HG03521 (cell line): ENCODE measurements around the gene SFTPB.

ENCODE experiments used
- ATAC-seq: cut with Tn5 transposase; IDR thresholded peaks from one replicate; pipeline ENCODE4 v1.9.1; 2021; ENCODE audit warnings: mild to moderate bottlenecking, moderate library complexity; ENCODE audit not compliant: unreplicated experiment

SFTPB gene

DNA sequence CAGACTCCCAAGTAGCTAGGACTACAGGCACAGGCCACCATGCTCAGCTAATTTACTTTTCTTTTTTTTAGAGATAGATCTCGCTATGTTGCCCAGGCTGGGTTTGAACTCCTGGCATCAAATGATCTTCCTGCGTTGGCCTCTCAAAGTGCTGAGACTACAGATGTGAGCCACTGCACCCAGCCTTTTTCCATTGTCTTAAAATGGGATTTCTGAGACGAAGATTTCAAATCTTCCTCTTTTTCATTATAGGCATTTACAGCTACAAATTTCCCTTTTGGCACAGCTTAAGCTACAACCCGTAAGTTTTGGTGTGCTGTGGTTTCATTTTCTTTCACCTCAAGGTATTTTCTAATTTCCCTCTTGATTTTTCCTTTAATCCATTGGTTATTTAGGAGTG is 34.8 kb upstream of the SFTPB start:
- no peak for ATAC-seq

DNA sequence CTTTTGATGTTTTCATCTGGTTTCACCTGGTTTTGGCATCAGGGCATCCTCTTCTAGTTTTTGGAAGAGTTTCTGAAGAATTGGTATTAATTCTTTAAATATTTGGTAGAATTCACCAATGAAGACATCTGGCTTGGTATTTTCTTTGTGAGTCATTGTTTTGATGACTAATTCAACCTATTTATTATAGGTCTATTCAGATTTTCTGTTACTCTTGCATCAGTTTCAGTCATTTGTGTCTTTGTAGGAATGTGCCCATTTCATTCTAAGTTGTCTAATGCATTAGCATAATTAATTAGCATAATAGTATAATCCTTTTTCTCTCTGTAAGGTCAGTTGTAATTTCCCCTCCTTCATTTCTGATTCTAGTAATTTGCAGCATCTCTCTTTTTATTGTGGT is 34.2 kb upstream of the SFTPB start:
- ATAC-seq, result no peak

DNA sequence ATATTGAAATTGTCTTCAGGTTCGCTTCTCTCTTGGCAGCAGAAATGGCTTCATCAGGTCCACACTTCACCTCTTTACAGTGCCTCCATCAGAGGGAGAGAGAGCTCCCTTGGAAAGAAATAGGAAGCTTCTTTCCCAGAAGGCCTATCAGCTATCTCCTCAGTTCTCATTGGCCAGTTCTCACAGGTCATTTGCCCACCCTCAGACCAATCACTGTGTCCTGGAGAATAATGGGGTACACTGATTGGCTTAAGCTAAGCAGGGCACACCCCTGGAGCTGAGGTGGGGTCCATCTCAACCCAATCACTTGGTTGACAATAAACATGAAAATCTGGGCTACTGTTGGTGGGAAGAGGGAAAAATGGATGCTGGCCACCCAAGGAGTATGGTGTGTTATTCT is 31.3 kb upstream of the SFTPB start:
- no peak for ATAC-seq

DNA sequence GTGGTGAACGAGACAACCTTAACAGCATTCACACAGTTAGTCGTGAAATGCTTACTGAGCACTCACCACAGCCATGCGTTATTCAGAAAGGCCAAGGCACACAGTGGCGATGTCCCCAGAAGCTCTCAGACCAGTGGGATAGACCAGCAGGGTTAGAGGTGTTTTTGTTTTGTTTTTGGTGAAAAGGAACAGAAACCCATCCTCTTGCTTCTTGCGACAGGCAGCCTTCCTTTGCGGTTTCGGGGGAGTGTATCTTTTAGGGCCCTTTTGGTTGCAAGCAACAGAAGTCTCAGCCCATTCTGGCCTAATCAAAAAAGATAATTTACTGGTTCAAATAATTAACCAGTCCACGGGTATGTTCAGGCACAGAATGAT is 30.9 kb upstream of the SFTPB start:
- ATAC-seq, result no peak

DNA sequence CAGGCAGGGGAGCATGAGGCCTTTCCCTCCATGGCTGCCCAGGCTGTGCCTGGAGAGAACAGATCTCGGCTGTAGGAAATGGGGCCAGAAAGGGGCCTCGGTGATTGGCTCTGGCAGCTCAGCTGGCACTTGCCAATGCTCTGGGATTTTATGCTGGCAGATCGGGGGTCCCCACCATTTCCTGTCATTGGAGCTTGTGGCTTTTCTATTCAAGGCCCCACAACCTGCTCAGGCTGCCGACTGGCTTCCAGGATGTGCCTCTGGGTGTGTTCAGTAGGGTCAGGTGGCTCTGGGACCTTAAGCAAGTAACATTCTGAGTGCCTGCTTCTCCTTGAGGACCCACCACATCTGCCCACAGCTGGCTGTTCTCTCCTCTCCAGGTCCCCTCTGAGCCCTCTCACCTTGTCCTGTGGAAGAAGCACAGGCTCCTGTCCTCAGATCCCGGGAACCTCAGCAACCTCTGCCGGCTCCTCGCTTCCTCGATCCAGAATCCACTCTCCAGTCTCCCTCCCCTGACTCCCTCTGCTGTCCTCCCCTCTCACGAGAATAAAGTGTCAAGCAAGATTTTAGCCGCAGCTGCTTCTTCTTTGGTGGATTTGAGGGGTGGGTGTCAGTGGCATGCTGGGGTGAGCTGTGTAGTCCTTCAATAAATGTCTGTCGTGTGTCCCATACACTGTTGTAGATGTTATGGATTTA is 30.3 kb upstream of the SFTPB start:
- no peak for ATAC-seq

DNA sequence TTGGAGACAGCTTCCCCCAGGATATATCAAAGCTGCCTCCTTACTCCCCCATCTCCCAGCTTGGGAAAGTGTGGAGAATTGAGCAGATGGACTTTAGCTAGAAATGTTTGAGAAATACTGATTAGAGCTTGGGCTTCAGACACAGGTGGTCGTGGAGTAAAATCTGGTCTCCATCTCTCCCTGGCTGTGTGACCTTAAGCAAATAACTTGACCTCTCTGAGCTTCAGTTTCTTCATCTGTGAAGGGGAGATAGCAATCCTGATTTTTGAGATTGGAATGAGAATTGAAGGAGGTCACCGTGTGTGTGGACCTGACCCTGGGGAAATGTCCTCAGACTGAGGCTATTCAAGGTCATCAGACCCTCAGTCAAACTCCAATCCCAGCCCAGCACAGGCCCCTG is 29.7 kb upstream of the SFTPB start:
- ATAC-seq, result no peak

DNA sequence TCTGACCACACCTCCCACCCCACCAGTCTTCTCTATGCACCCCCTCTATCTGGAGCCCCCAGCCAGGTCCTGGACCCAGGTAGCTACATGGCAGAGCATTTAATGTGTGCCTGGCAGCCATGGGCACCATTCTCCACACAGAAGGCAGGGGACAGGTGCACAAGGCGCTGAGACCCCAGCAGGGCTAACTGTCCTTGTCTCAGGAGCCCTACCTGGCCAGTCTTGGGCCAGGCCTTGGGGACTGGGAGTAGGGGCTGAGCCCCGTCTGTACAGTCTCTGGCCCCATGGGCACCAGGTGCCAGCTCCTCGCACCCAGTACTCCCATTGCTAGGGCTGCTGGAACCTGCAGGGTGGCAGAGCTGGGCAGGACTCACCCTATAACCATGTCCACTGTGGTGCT is 29.1 kb upstream of the SFTPB start:
- ATAC-seq, result no peak

DNA sequence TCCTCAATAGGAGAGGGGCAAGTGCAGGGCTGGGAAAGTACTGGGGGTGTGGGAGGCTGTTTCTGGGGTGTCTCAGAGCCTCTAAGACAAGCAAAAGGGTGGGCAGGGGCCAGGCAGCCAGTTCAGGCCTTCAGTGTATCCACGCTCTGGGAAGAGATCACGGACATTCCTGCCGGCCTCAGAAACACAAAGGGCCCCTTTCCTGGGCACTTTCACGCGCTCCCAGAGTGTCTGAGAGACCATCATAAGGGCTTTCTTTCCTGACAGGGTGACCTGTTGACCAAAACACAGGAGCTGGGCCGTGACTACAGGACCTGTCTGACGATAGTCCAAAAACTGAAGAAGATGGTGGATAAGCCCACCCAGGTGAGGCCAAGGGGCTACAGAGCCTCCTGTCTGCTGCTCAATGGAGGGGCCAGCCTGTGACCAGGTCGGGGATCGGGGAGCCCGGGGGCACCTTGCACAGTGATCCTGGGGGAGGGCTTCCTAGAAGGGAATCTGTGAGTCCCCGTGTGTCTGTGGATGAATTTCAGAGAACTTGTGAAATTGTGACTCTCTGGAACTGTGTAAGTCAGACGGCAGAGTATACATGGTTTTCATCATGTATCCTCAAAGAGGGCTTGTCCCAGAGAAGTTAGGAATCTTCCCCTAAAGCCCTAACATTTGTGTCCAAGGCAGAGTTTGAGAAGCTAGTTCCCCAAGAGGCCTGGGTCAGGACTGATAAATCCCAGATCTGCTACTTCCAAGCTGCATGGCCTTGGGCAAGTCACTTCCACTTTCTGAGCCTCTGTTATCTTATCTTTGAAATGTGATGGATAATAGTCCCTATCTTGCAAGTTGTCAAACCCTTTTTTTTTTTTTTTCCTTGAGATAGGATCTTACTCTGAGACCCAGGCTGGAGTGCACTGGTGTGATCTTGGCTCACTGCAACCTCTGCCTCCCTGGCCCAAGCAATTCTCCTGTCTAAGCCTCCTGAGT is 28.0 kb upstream of the SFTPB start:
- ATAC-seq, result no peak

DNA sequence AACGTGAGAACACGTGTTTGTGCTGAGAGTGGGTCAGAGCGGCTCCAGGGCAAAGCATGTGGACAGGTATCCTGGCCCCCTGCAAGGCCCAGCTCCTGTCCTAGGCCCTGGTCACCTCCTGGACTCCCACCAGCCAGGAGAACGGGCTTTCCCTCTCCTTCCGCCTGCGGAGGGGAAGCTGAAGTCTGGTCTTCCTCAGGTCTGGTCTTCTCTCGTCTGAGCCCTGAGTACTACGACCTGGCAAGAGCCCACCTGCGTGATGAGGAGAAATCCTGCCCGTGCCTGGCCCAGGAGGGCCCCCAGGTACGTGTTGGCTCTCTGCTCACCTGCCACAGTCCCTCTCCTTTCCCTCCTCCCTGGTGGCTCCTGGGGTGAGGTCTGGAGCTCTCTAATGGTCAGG is 27.1 kb upstream of the SFTPB start:
- ATAC-seq, result no peak

DNA sequence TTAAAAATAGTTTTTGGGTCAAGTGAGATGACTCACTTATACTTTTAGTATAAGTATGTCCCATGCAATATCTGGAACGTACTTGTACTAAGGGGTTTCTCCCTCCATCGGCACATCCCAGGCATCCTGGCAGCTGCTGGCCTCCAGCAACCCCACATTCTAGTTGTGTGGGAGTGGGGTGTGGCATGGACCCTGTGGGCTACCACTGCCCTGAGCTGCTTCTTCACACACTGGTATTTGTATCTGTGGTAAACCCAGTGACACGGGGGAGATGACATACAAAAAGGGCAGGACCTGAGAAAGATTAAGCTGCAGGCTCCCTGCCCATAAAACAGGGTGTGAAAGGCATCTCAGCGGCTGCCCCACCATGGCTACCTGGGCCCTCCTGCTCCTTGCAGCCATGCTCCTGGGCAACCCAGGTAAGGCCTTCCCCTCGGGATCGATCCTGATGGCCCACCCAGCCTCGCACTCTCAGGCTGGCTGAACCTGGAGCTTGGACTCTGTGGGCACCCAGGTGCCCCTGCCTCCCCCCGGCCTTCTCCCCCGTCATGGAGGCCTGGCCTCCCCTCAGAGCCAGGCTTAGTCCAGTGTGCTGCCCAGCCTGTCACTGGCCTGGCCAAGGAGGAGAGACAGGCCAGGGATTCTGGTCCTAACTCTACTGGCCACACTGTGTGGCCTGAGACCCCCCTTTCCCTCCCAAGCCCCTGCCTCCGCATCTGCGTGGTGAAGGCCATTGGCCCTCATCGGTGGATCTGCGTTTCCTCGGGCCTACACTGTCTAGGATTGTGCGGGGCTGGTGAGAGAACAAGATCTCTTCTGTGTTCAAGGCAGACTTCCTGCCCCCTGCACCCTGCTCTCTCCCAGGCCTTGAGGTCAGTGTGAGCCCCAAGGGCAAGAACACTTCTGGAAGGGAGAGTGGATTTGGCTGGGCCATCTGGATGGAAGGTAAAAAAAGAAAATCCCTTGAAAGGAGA is 26.3 kb upstream of the SFTPB start, which contains the start of gene GNLY:
Gene GNLY, plus strand, starts transcription at position 307 of the 974 bp plus-strand sequence. Its CDS starts 61 bp downstream, at position 368.
- ATAC-seq, result no peak

DNA sequence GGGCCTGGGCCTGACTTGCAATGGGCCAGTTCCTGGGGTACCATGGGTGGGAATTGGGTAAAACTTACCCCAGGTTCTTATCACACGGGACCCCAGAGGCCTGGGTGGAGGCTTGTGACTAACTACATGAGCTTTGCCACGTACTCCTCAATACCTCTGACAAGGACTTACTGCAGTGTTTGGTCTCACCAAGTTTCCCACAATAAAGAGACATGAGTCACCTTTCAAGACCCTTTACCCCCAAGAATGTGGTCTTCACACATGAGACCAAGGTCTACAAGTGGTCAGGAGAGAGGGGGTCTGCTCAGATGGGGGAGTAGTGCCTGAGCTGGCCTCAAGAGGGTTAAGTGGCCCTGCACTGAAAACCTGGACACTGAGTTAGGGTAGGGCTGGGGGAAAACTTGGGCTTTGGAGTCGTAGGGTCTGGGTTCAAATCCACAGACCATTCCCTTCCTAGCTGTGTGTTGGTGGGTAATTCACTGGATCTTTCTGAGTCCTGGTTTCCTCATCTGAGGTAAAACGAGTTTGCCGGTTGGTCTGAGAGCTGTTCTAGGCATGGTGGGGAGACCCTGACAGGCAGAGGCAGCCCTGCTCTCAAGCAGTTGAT is 24.1 kb upstream of the SFTPB start:
- no peak for ATAC-seq

DNA sequence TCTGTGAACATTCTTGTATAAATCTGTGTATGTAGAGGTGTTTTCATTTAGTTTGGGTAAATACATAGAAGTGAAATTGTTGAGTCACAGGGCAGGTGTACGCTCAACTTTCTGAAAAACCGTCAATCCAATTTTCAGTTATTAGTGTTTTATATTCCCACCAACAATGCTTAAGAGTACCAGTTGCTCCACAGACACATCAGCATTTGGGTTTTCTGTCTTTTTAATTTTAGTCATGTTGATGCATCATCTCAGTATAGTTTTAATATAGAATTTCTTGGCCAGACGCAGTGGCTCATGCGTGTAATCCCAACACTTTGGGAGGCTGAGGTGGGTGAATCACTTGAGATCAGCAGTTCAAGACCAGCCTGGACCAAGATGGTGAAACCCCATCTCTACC is 22.9 kb upstream of the SFTPB start:
- no peak for ATAC-seq

DNA sequence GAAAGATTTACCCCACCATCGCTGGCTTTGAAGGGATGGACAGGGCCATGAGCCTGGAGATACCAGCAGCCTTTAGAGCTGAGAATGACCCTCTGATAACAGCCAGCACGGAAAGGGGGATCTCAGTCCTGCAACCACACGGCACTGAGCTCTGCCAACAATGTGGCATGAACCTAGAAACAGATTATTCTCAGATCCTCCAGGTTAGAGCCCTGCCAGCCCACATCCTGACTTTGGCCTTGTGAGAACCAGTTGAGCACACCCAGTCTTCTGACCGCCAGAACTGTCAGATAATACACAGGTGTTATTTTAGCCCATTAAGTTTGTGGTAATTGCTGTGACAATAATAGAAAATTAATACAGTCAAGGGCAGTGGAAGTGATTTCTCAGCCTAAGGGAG is 16.8 kb upstream of the SFTPB start:
- no peak for ATAC-seq

DNA sequence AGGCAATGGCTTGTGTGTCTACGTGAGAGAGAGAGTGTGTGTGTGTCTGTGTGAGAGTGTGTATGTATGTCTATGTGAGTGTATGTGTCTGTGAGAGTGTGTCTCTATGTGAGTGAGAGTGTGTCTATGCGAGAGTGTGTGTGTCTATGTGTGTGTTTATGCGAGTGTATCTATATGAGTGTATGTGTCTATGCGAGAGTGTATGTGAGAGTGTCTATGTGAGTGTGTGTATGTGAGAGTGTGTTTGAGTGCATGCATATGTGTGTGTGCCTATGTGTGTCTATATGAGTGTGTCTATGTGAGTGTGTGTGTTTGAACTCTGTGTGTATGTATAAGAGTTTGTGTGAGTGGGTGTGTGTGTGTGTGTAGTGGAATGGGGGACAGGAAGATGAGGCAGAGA is 16.4 kb upstream of the SFTPB start:
- no peak for ATAC-seq

DNA sequence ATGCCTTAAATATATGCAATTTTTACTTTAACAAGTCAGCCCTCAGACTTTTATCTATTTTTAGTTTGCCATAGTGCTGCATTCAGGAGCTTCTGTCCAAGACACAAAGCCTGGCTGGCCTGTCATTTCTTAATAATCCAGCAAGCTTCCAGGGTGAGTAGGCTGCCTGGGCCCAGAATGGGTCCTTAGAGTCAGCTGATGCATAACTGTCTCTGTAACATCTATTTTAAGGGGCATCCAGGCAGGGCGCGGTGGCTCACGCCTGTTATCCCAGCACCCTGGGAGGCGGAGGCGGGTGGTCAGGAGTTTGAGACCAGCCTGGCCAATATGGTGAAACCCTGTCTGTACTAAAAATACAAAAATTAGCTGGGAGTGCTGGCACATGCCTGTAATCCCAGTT is 14.4 kb upstream of the SFTPB start:
- ATAC-seq, result no peak

DNA sequence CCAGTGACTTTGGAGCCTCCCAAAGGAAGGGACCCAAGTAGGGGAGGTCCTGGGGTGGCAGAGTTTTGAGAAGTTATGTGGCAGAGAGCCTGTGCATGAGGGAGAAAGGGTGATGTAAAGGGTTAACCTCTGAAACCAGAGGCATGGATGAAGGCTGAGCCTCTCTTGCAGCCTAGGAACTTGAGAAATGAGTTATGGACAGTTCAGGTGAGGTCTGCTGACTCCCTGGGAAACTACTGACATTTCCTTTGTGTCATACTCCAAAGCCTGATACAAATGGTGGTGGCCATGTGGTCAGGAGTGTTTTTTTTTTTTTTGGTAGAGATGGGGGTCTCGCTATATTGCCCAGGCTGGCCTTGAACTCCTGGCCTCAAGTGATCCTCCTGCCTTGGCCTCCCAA is 13.8 kb upstream of the SFTPB start:
- no peak for ATAC-seq

DNA sequence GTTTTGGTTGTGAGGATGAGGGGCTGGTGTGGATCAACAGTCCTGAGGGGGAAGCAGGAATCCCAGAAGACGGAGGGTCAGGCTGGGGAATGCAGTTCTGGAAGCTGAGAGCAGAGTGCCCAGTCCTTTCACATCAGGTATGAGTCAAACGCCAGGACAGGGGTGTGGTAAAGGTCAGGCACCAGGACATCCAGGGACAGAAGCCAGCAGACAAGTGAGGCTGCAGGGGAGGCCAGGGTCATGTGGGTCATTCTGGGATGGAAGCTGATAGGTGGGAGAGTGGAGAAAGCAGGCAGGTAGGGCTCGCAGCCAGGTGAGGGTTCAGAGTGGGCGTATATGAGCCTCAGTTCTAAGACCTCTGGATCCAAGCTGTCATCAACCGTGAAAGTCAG is 13.4 kb upstream of the SFTPB start:
- no peak for ATAC-seq

DNA sequence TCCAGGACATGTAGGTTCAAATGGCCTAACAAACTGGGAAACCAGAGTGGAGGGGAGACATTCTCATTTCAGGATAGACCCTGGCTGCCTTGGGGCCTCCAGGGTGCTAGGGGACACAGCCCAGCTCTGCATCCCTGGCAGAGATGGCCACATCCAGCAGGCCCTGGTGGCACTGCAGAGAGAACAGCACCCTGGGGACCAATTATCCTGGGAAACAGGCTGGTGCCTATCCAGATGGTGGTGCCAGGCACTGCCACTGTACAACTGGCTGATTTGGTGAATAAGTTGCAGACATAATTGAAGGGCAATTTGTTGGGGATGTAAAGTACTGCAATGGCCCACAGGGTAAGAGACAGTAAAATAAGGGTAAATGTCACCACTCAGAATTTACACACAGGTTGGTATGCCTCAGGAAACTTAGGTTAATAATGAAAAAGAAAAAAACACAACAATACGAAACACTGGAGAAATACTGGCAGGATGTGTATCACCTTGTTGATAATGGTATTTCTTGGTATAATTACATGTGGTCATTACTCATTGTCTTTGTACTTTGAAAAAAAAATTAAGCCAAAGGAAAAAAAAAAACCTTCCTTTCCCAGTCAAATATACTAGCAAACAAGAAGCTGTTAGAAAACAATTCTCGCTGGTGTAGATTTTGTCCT is 12.8 kb upstream of the SFTPB start:
- ATAC-seq, result no peak

DNA sequence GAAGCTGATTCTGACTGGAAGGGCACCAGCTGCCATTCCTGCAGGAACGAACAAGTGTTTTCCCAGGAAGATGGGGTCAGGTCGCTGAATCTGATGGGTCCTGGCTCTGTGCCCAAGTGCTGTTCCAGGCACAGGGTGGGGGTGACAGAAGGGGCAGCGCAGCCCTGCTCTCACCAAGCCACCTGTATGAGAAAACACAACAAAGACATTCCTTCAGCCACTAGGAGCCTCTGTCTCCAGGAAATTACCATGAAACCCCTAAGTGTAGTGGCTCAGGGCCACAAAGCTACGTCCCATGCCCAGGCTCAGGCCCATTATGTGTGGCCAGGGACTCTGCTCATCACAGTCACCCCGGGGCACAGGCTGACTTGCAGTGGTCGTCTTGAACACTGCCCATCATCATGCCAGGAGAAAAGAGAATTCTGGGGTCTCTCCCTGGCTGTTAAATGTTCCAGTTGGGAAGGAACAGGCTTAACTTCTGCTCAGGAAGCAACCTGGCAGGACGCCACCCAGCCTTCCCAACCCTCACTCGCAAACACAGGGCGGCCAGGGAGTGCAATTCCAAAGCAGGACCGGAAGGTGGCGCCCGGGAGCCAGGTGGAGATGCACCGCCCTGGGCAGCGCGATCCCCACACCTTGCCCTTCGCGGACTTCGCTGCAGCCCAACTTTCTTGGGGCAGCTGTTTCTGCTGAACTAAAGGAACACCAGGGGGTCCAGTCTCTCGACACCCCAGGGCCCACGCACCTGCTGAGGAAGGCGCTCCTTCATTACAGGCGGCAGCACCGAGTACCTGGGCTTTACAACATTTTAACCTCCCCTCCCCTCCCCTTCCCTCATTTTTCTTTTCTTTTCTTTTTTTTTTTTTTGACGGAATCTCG is 11.0 kb upstream of the SFTPB start:
- no peak for ATAC-seq
